CD4-positive, alpha-beta T cell (primary cell): Measurements from ENCODE around the gene ISOC2. TPM values are rescaled to one million over a fixed set of nuclear protein-coding genes. Genes with fewer than 3 reads are reported as not detected.
"Not testable (repeated sequence)": the region's sequence is repeated elsewhere in the genome, so short reads cannot be mapped to it uniquely, and the experiment has no call there.

ENCODE experiments used
- ATAC-seq: fragments of 200-7000 bp; cut with Tn5 transposase; one replicate; pipeline ENCODE4 v1.10.0; 2022; ENCODE audit warnings: mild to moderate bottlenecking; ENCODE audit not compliant: poor library complexity
- CTCF ChIA-PET: fragments of 350-600 bp; sonication (Branson Sonifier 250); formaldehyde crosslinking; loops from one replicate; lab custom pipeline; 2021; ENCODE audit warnings: antibody characterized with exemption, inconsistent platforms; lab: Charles Lee
- POLR2A ChIA-PET: fragments of 350-600 bp; sonication (Branson Sonifier 250); formaldehyde crosslinking; loops from one replicate; lab custom pipeline; 2021; ENCODE audit warnings: antibody characterized with exemption, inconsistent platforms; lab: Charles Lee
- DNase-seq, 14 experiments: peaks; one replicate each; pipeline ENCODE4 v3.0.0-alpha.2; 2013 to 2020; ENCODE audit warnings: mixed read lengths in 2 of 14
- H3K27ac ChIP-seq, 2 donors: one replicate each; pipeline versions ENCODE4 v1.5.1 to v1.7.0; 2013; ENCODE audit warnings: low read length in 2 of 2, low read depth in 1 of 2, mild to moderate bottlenecking in 1 of 2
- H3K27me3 ChIP-seq, 2 experiments: 1 replicate in 1 of 2; 2 replicates in 1 of 2; pipeline versions ENCODE4 v1.6.1 to v1.7.0; 2013; ENCODE audit warnings: low read length in 2 of 2, control low read depth in 1 of 2, mild to moderate bottlenecking in 1 of 2, moderate library complexity in 1 of 2; ENCODE audit not compliant: insufficient read depth in 2 of 2, control insufficient read depth in 1 of 2
- H3K36me3 ChIP-seq: one replicate; pipeline ENCODE4 v1.6.1; 2013; ENCODE audit warnings: low read length, control low read depth; ENCODE audit not compliant: insufficient read depth
- H3K4me1 ChIP-seq: one replicate; pipeline ENCODE4 v1.6.1; 2013; ENCODE audit warnings: low read length, control low read depth; ENCODE audit not compliant: insufficient read depth
- H3K4me3 ChIP-seq: one replicate; pipeline ENCODE4 v1.5.1; 2013; ENCODE audit warnings: mild to moderate bottlenecking, low read length, moderate library complexity
- H3K9me3 ChIP-seq, 2 experiments: 1 replicate in 1 of 2; 2 replicates in 1 of 2; pipeline versions ENCODE4 v1.6.1 to v1.7.0; 2013; ENCODE audit warnings: low read length in 2 of 2, mild to moderate bottlenecking in 2 of 2, control low read depth in 1 of 2, moderate library complexity in 1 of 2; ENCODE audit not compliant: control insufficient read depth in 1 of 2, insufficient read depth in 1 of 2
- H3K27ac Mint-ChIP-seq: one replicate; pipeline ENCODE4 v1.8.0; 2020; ENCODE audit warnings: mixed read lengths
- H3K27me3 Mint-ChIP-seq: one replicate; pipeline ENCODE4 v1.8.0; 2021; ENCODE audit warnings: mixed read lengths
- H3K36me3 Mint-ChIP-seq: one replicate; pipeline ENCODE4 v1.8.0; 2021; ENCODE audit warnings: low read depth, mixed read lengths
- H3K4me1 Mint-ChIP-seq: one replicate; pipeline ENCODE4 v1.8.0; 2021; ENCODE audit warnings: low read depth, mixed read lengths
- H3K4me3 Mint-ChIP-seq: one replicate; pipeline ENCODE4 v1.8.0; 2020; ENCODE audit warnings: mild to moderate bottlenecking, mixed read lengths
- H3K9me3 Mint-ChIP-seq: one replicate; pipeline ENCODE4 v1.8.0; 2020; ENCODE audit warnings: mixed read lengths
- CTCF ChIP-seq: fragments of 200-600 bp; IDR thresholded peaks from one replicate; pipeline ENCODE4 v1.8.0; 2022; ENCODE audit warnings: antibody characterized with exemption, mild to moderate bottlenecking
- intact Hi-C, 2 experiments: fragments of 100-400 bp; cut with DNase I in 1 of 2; cut with micrococcal nuclease in 1 of 2; formaldehyde crosslinking; loops; one replicate each; pipeline versions ENCODE4 v1.15.1 to v1.9.0; 2023 to 2025; cut with DNase I, micrococcal nuclease
- total RNA-seq, 174 experiments: library from RNA in 2 of 174; stranded (reverse) in 2 of 174; gene quantifications; one replicate each; pipeline ENCODE4 v1.2.3 and lab custom pipeline; 2021 to 2026

The ISOC2 gene
- total RNA-seq, 2 experiments from 2014 or later, result 1.5 to 2.2 TPM

GRCh38 chr19:55451965-55452748, 9.3 kb downstream of the ISOC2 start:
- Mint-ChIP-seq H3K36me3 (no peaks in the 10 kb centered on the region), H3K27me3 (peaks cover 33% of the 10 kb centered on the region), H3K4me1 (peaks cover 13% of the 10 kb centered on the region), H3K4me3 (no peak overlapping the region), H3K27ac (no peak overlapping the region), H3K9me3 (no peaks in the 10 kb centered on the region)
- no peak for TF ChIP-seq CTCF
- intact Hi-C loops, result no loop called here
- no peak overlapping the region for H3K4me3 ChIP-seq
- ATAC-seq, result peak; percentile 25
- ChIA-PET CTCF (interaction anchor here (1.0 kb wide), 1 partner anchor 52 kb away, joined by 4 read pairs; no protein-coding TSS in a partner anchor), POLR2A (interaction anchor here (0.9 to 1.4 kb wide), 3 partner anchors 9 to 45 kb away, joined by 3 to 4 read pairs (median 3); partner anchors contain the start of genes ISOC2 and UBE2S)
- H3K27ac ChIP-seq, result no peak overlapping the region
- H3K4me1 ChIP-seq, result peaks cover 23% of the 10 kb centered on the region
- peaks cover 0 to 21% of the 10 kb centered on the region in 2 experiments for H3K9me3 ChIP-seq
- H3K27me3 ChIP-seq, result peaks cover 26 to 31% of the 10 kb centered on the region in 2 experiments
- DNase-seq, result peak in 6 of 14 experiments; percentile 17 to 75 (median 37)
- H3K36me3 ChIP-seq, result no peaks in the 10 kb centered on the region

GRCh38 chr19:55451163-55451964, 10.1 kb downstream of the ISOC2 start:
- no peak for TF ChIP-seq CTCF
- peak overlapping the region; percentile 35 for H3K4me3 ChIP-seq

GRCh38 chr19:55449469-55449868, 12.0 kb downstream of the ISOC2 start:
- no peak for DNase-seq
- ChIA-PET POLR2A (no interaction called here), CTCF (no interaction called here)
- H3K27me3 ChIP-seq, result peaks cover 38 to 50% of the 10 kb centered on the region in 2 experiments
- no peak overlapping the region for H3K4me3 Mint-ChIP-seq
- H3K27me3 Mint-ChIP-seq, result peaks cover 46% of the 10 kb centered on the region
- peaks cover 23% of the 10 kb centered on the region for H3K4me1 ChIP-seq
- intact Hi-C loops, result no loop called here
- peaks cover 13% of the 10 kb centered on the region for H3K4me1 Mint-ChIP-seq
- H3K36me3 Mint-ChIP-seq, result no peaks in the 10 kb centered on the region
- no peak overlapping the region for H3K4me3 ChIP-seq
- no peak overlapping the region for H3K27ac Mint-ChIP-seq
- H3K27ac ChIP-seq, result no peak overlapping the region
- H3K9me3 Mint-ChIP-seq, result no peaks in the 10 kb centered on the region
- no peak for TF ChIP-seq CTCF
- H3K36me3 ChIP-seq, result no peaks in the 10 kb centered on the region
- peaks cover 0 to 21% of the 10 kb centered on the region in 2 experiments for H3K9me3 ChIP-seq
- ATAC-seq, result no peak

More at GRCh38 chr19:55451163-55451964, 10.1 kb downstream of the ISOC2 start:
- peak overlapping the region; percentile 68 for H3K4me3 Mint-ChIP-seq
- no peaks in the 10 kb centered on the region for H3K36me3 Mint-ChIP-seq
- H3K27me3 Mint-ChIP-seq, result peaks cover 34% of the 10 kb centered on the region
- ATAC-seq (peak; percentile 23), DNase-seq (peak in 4 of 14 experiments; percentile 10 to 63 (median 40))
- no peaks in the 10 kb centered on the region for H3K36me3 ChIP-seq
- H3K4me1 Mint-ChIP-seq, result peaks cover 13% of the 10 kb centered on the region
- intact Hi-C loops, result no loop called here
- H3K9me3 Mint-ChIP-seq, result no peaks in the 10 kb centered on the region
- H3K27ac Mint-ChIP-seq, result no peak overlapping the region
- H3K27ac ChIP-seq, result no peak overlapping the region
- ChIA-PET POLR2A (interaction anchor here (1.3 to 1.4 kb wide), 2 partner anchors 26 to 44 kb away, joined by 3 read pairs; partner anchors contain the start of gene UBE2S), CTCF (no interaction called here)
- peaks cover 26 to 37% of the 10 kb centered on the region in 2 experiments for H3K27me3 ChIP-seq
- peaks cover 23% of the 10 kb centered on the region for H3K4me1 ChIP-seq
- peaks cover 0 to 21% of the 10 kb centered on the region in 2 experiments for H3K9me3 ChIP-seq

GRCh38 chr19:55448175-55448490, 13.3 kb downstream of the ISOC2 start:
- peaks cover 46 to 64% of the 10 kb centered on the region in 2 experiments for H3K27me3 ChIP-seq
- DNase-seq, POLR2A ChIA-PET: not testable (repeated sequence)

More at GRCh38 chr19:55448175-55448490, 13.3 kb downstream of the ISOC2 start:
- Histone ChIP-seq H3K9me3 (peaks cover 0 to 21% of the 10 kb centered on the region in 2 experiments), H3K4me1 (peaks cover 24% of the 10 kb centered on the region)
- H3K4me3 Mint-ChIP-seq, H3K9me3 Mint-ChIP-seq, H3K36me3 Mint-ChIP-seq, H3K4me3 ChIP-seq, H3K36me3 ChIP-seq, ATAC-seq, H3K27ac ChIP-seq, CTCF ChIA-PET, H3K27ac Mint-ChIP-seq, intact Hi-C loops: not testable (repeated sequence)
- Mint-ChIP-seq H3K27me3 (peaks cover 48% of the 10 kb centered on the region), H3K4me1 (peaks cover 12% of the 10 kb centered on the region)
